Astrocyte (in vitro differentiated cells and primary cell): ENCODE results near the gene SGCA. TPM values are rescaled to one million over a fixed set of nuclear protein-coding genes. Genes with fewer than 3 reads are reported as not detected.

ENCODE experiments used
- DNase-seq: peaks from one replicate; pipeline ENCODE4 v3.0.0-alpha.2; 2010; ENCODE audit warnings: low read depth
- FAIRE-seq: peaks from 2 replicates; lab custom pipeline; 2011; peaks lifted over from hg19 to GRCh38; lab: Jason Lieb, UNC
- H2AFZ ChIP-seq: 2 replicates; pipeline ENCODE4 v1.6.0; 2012; ENCODE audit warnings: low read depth, low read length, inconsistent platforms
- H3K27ac ChIP-seq: 2 replicates; pipeline ENCODE4 v1.5.1; 2011; ENCODE audit warnings: low read depth, low read length, inconsistent platforms
- H3K27me3 ChIP-seq: 2 replicates; pipeline ENCODE4 v1.6.0; 2011; ENCODE audit warnings: low read length, inconsistent platforms; ENCODE audit not compliant: insufficient read depth
- H3K36me3 ChIP-seq: 2 replicates; pipeline ENCODE4 v1.5.1; 2011; ENCODE audit warnings: low read length, inconsistent platforms; ENCODE audit not compliant: insufficient read depth
- H3K4me1 ChIP-seq: 2 replicates; pipeline ENCODE4 v1.5.1; 2011; ENCODE audit warnings: low read length, inconsistent platforms; ENCODE audit not compliant: insufficient read depth
- H3K4me2 ChIP-seq: 2 replicates; pipeline ENCODE4 v1.6.0; 2012; ENCODE audit warnings: low read length, inconsistent platforms
- H3K4me3 ChIP-seq: 2 replicates; pipeline ENCODE4 v1.5.1; 2011; ENCODE audit warnings: low read depth, mild to moderate bottlenecking, low read length, inconsistent platforms; ENCODE audit not compliant: insufficient read depth
- H3K79me2 ChIP-seq: 2 replicates; pipeline ENCODE4 v1.6.0; 2012; ENCODE audit warnings: mild to moderate bottlenecking, low read length, inconsistent platforms; ENCODE audit not compliant: insufficient read depth
- H3K9ac ChIP-seq: 2 replicates; pipeline ENCODE4 v1.6.0; 2012; ENCODE audit warnings: mild to moderate bottlenecking, low read length, inconsistent platforms
- H3K9me3 ChIP-seq: 2 replicates; pipeline ENCODE4 v1.5.1; 2012; ENCODE audit warnings: low read depth, mild to moderate bottlenecking, low read length, inconsistent platforms; ENCODE audit not compliant: insufficient read depth
- H4K20me1 ChIP-seq: 2 replicates; pipeline ENCODE4 v1.6.0; 2012; ENCODE audit warnings: low read length, inconsistent platforms; ENCODE audit not compliant: insufficient read depth
- H3K27ac Mint-ChIP-seq: one replicate; pipeline ENCODE4 v1.8.0; 2021; ENCODE audit warnings: mild to moderate bottlenecking, mixed read lengths; ENCODE audit not compliant: unreplicated experiment
- H3K27me3 Mint-ChIP-seq: one replicate; pipeline ENCODE4 v1.8.0; 2021; ENCODE audit warnings: low read depth, mixed read lengths; ENCODE audit not compliant: unreplicated experiment
- H3K36me3 Mint-ChIP-seq: one replicate; pipeline ENCODE4 v1.8.0; 2021; ENCODE audit warnings: low read depth, mixed read lengths; ENCODE audit not compliant: unreplicated experiment
- H3K4me1 Mint-ChIP-seq: one replicate; pipeline ENCODE4 v1.8.0; 2021; ENCODE audit warnings: low read depth, mixed read lengths; ENCODE audit not compliant: unreplicated experiment
- H3K4me3 Mint-ChIP-seq: one replicate; pipeline ENCODE4 v1.8.0; 2021; ENCODE audit warnings: mild to moderate bottlenecking, moderate library complexity, mixed read lengths; ENCODE audit not compliant: unreplicated experiment
- H3K9me3 Mint-ChIP-seq: one replicate; pipeline ENCODE4 v1.8.0; 2021; ENCODE audit warnings: mild to moderate bottlenecking, mixed read lengths; ENCODE audit not compliant: unreplicated experiment
- EZH2 ChIP-seq: IDR thresholded peaks from 2 replicates; pipeline ENCODE4 v1.6.1; 2012; ENCODE audit warnings: mild to moderate bottlenecking, low read length, inconsistent platforms; ENCODE audit not compliant: insufficient read depth
- total RNA-seq: library from RNA; stranded (reverse); gene quantifications from 2 replicates; pipeline ENCODE4 v1.2.1, GENCODE V29; 2021
- TF ChIP-seq, protein P1 (sequence below): IDR thresholded peaks from 2 replicates; pipeline ENCODE4 v1.5.1; 2011; ENCODE audit warnings: low read depth, mild to moderate bottlenecking, inconsistent platforms, low read length, moderate library complexity; ENCODE audit not compliant: insufficient read depth

The SGCA gene
- total RNA-seq, 1 donor from 2014 or later: 0.32 TPM

DNA sequence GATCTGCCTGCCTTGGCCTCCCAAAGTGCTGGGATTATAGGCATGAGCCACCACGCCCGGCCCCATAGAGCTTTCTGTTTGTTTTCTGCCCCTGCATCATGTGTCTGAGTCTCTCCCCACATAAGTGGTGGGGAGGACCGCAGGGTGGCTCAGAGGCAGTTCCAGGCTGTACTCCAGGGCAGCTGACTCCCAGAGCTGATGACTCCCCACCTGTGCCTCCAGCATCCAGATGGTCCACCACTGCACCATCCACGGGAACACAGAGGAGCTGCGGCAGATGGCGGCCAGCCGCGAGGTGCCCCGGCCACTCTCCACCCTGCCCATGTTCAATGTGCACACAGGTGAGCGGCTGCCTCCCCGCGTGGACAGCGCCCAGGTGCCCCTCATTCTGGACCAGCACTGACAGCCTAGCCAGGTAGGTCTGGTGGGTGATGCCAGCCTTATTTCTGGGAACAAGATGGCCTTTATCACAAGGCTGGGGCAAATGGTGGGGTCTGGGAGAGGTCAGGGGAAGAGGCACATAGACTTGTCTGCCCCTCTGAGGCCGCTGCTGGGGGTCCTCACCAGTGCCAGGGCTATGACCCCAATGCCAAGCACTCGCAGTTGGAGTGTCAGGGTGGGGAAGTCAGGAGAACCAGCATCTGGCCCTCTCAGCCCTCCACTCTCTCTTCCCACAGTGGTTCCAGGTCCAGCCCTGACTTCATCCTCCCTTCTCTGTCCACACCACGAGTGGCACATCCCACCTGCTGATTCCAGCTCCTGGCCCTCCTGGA, 9.4 kb downstream of the SGCA start:
- no peaks in the 10 kb centered on the region for H3K9me3 ChIP-seq
- Mint-ChIP-seq H3K36me3 (peaks cover 5% of the 10 kb centered on the region), H3K9me3 (peaks cover 3% of the 10 kb centered on the region), H3K4me3 (no peak overlapping the region), H3K27ac (peak overlapping the region; percentile 62), H3K4me1 (peaks cover 56% of the 10 kb centered on the region), H3K27me3 (no peaks in the 10 kb centered on the region)
- FAIRE-seq (no peak), DNase-seq (no peak)
- H3K79me2 ChIP-seq: peaks cover 4% of the 10 kb centered on the region
- no peaks in the 10 kb centered on the region for H4K20me1 ChIP-seq
- no peak overlapping the region for H3K4me3 ChIP-seq
- TF ChIP-seq, protein P1, sequence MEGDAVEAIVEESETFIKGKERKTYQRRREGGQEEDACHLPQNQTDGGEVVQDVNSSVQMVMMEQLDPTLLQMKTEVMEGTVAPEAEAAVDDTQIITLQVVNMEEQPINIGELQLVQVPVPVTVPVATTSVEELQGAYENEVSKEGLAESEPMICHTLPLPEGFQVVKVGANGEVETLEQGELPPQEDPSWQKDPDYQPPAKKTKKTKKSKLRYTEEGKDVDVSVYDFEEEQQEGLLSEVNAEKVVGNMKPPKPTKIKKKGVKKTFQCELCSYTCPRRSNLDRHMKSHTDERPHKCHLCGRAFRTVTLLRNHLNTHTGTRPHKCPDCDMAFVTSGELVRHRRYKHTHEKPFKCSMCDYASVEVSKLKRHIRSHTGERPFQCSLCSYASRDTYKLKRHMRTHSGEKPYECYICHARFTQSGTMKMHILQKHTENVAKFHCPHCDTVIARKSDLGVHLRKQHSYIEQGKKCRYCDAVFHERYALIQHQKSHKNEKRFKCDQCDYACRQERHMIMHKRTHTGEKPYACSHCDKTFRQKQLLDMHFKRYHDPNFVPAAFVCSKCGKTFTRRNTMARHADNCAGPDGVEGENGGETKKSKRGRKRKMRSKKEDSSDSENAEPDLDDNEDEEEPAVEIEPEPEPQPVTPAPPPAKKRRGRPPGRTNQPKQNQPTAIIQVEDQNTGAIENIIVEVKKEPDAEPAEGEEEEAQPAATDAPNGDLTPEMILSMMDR: no peak
- TF ChIP-seq EZH2: no peak
- no peaks in the 10 kb centered on the region for H3K27me3 ChIP-seq
- peaks cover 43% of the 10 kb centered on the region for H3K4me1 ChIP-seq
- H3K36me3 ChIP-seq: no peaks in the 10 kb centered on the region
- peak overlapping the region; percentile 50 for H3K9ac ChIP-seq
- no peak overlapping the region for H2AFZ ChIP-seq
- peak overlapping the region; percentile 100 for H3K27ac ChIP-seq
- H3K4me2 ChIP-seq: no peak overlapping the region

DNA sequence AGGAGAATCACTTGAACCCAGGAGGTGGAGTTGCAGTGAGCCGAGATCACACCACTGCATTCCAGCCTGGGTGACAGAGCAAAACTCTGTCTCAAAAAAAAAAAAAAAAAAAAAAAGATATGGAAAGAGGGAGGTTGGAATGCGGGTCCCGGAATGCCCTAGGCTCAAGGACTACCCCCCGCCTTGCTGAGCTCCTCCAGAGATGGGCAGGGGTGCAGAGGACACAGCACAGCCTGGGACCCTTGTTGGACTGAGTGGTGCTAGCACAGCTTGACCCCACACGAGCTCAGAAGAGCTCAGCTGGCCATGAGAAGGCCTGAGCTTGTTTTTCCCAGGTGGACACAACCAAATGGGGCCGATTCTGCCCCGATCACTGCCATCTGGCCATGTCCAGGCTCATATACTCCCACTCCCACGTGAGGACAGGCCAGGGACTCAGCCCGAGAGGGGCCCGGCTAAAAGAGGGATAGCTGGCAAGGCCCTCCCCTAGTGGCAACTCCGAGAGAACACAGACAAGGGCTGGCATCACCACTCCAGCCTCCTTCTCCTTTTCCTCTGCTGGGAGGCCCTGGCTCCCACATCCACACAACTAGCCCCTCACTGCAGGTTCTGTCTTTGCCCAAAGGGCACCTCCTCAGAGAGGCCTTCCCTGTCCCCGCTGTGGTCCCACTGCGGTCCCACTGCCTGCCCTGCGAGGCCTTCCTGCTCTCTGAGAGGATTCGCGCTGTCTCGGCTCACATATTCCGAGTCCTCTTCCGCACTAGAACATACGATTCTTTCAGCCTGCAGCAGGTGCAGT, 11.0 kb downstream of the SGCA start:
- Mint-ChIP-seq H3K27me3 (no peaks in the 10 kb centered on the region), H3K27ac (peak overlapping the region; percentile 98), H3K36me3 (peaks cover 7% of the 10 kb centered on the region), H3K4me1 (peaks cover 62% of the 10 kb centered on the region), H3K9me3 (peaks cover 3% of the 10 kb centered on the region), H3K4me3 (peak overlapping the region; percentile 54)
- peak overlapping the region; percentile 51 for H3K4me2 ChIP-seq
- H3K36me3 ChIP-seq: no peaks in the 10 kb centered on the region
- TF ChIP-seq EZH2: no peak
- TF ChIP-seq, protein P1: peak; percentile 4
- peak overlapping the region; percentile 100 for H3K27ac ChIP-seq
- FAIRE-seq: no peak
- H3K4me3 ChIP-seq: no peak overlapping the region
- peak overlapping the region; percentile 85 for H3K9ac ChIP-seq
- H3K4me1 ChIP-seq: peaks cover 41% of the 10 kb centered on the region
- H3K79me2 ChIP-seq: peaks cover 4% of the 10 kb centered on the region
- H4K20me1 ChIP-seq: peaks cover 9% of the 10 kb centered on the region
- H3K27me3 ChIP-seq: no peaks in the 10 kb centered on the region
- H2AFZ ChIP-seq: no peak overlapping the region
- H3K9me3 ChIP-seq: no peaks in the 10 kb centered on the region
- no peak for DNase-seq
